MM.1S (cell line): Measurements from ENCODE around the gene GOLGA3.
"Not testable (repeated sequence)": the region's sequence is repeated elsewhere in the genome, so short reads cannot be mapped to it uniquely, and the experiment has no call there.

Experiments used
- DNase-seq: peaks from one replicate; pipeline ENCODE4 v3.0.0-alpha.2; 2015
- H2AFZ ChIP-seq: fragments of 300-600 bp; sonication (generic); 2 replicates; pipeline ENCODE4 v1.6.0; 2016; ENCODE audit warnings: antibody characterized with exemption, low read length
- H3F3A ChIP-seq: fragments of 300-600 bp; sonication (generic); 2 replicates; pipeline ENCODE4 v1.6.1; 2016; ENCODE audit warnings: mild to moderate bottlenecking, antibody characterized with exemption, low read length, moderate library complexity, mixed read lengths; ENCODE audit not compliant: insufficient read depth
- H3K27ac ChIP-seq: fragments of 300-600 bp; sonication (generic); 2 replicates; pipeline ENCODE4 v1.5.1; 2016; ENCODE audit warnings: mild to moderate bottlenecking, low read length
- H3K27me3 ChIP-seq: fragments of 300-600 bp; sonication (generic); replicated peaks from 2 replicates; pipeline ENCODE4 v1.6.0; 2016; ENCODE audit warnings: low read length; ENCODE audit not compliant: insufficient read depth
- H3K36me3 ChIP-seq: fragments of 300-600 bp; sonication (generic); replicated peaks from 2 replicates; pipeline ENCODE4 v1.6.1; 2016; ENCODE audit warnings: mild to moderate bottlenecking, low read length, mixed read lengths; ENCODE audit not compliant: insufficient read depth
- H3K4me1 ChIP-seq: fragments of 300-600 bp; sonication (generic); 2 replicates; pipeline ENCODE4 v1.6.1; 2016; ENCODE audit warnings: low read length, mixed read lengths
- H3K4me2 ChIP-seq: fragments of 300-600 bp; sonication (generic); 2 replicates; pipeline ENCODE4 v1.6.0; 2016; ENCODE audit warnings: low read depth, low read length
- H3K4me3 ChIP-seq: fragments of 300-600 bp; sonication (generic); 2 replicates; pipeline ENCODE4 v1.5.1; 2016; ENCODE audit warnings: low read length, mixed read lengths
- H3K79me2 ChIP-seq: fragments of 300-600 bp; sonication (generic); 2 replicates; pipeline ENCODE4 v1.6.1; 2016; ENCODE audit warnings: mixed run types, low read length, mixed read lengths
- H3K9ac ChIP-seq: fragments of 300-600 bp; sonication (generic); 2 replicates; pipeline ENCODE4 v1.6.1; 2016; ENCODE audit warnings: low read length, mixed read lengths
- H3K9me2 ChIP-seq: fragments of 300-600 bp; sonication (generic); replicated peaks from 2 replicates; pipeline ENCODE4 v1.6.1; 2016; ENCODE audit warnings: mild to moderate bottlenecking, low read length, mixed read lengths; ENCODE audit not compliant: insufficient read depth
- H3K9me3 ChIP-seq: fragments of 300-600 bp; sonication (generic); replicated peaks from 2 replicates; pipeline ENCODE4 v1.6.1; 2016; ENCODE audit warnings: mild to moderate bottlenecking, low read length, mixed read lengths; ENCODE audit not compliant: insufficient read depth
- H4K20me1 ChIP-seq: fragments of 300-600 bp; sonication (generic); 2 replicates; pipeline ENCODE4 v1.6.1; 2016; ENCODE audit warnings: mild to moderate bottlenecking, low read length, moderate library complexity, mixed read lengths; ENCODE audit not compliant: insufficient read depth
- CTCF ChIP-seq: fragments of 300-600 bp; sonication (generic); IDR thresholded peaks from 2 replicates; pipeline ENCODE4 v1.5.1; 2016; ENCODE audit warnings: antibody characterized with exemption, low read length, mixed read lengths
- EZH2 ChIP-seq: fragments of 300-600 bp; sonication (generic); optimal IDR thresholded peaks from 2 replicates; pipeline ENCODE3; 2017; ENCODE audit warnings: low read depth, mild to moderate bottlenecking, antibody characterized with exemption, low read length, mixed read lengths
- EZH2phosphoT487 ChIP-seq: fragments of 300-600 bp; sonication (generic); IDR thresholded peaks from 2 replicates; pipeline ENCODE4 v1.6.1; 2018; ENCODE audit warnings: antibody characterized with exemption, low read length

Gene GOLGA3

GRCh38 chr12:132866251-132866828, 37.7 kb upstream of the GOLGA3 start:
- Histone ChIP-seq H3K4me1 (no peaks in the 10 kb centered on the region), H3K27ac (no peak overlapping the region), H3K79me2 (no peaks in the 10 kb centered on the region), H2AFZ (no peak overlapping the region), H3K27me3 (no peaks in the 10 kb centered on the region), H3K9ac (no peak overlapping the region), H3K4me3 (no peak overlapping the region), H4K20me1 (no peaks in the 10 kb centered on the region), H3K9me2 (no peaks in the 10 kb centered on the region), H3K9me3 (no peaks in the 10 kb centered on the region), H3K36me3 (no peaks in the 10 kb centered on the region), H3F3A (no peaks in the 10 kb centered on the region), H3K4me2 (no peak overlapping the region)
- no peak for DNase-seq
- no peak for TF ChIP-seq EZH2
- no peak for TF ChIP-seq CTCF
- no peak for TF ChIP-seq EZH2phosphoT487

- H3K4me2 ChIP-seq, result no peak overlapping the region
- H3K27me3 ChIP-seq, result no peaks in the 10 kb centered on the region
- H3K9me2 ChIP-seq, result no peaks in the 10 kb centered on the region
- DNase-seq, result no peak
- no peak overlapping the region for H3K27ac ChIP-seq
- no peak overlapping the region for H2AFZ ChIP-seq
- no peaks in the 10 kb centered on the region for H3K36me3 ChIP-seq
- TF ChIP-seq EZH2, result no peak
- TF ChIP-seq EZH2phosphoT487, result no peak
- H3K9me3 ChIP-seq, result no peaks in the 10 kb centered on the region
- H3K9ac ChIP-seq, result no peak overlapping the region
- H3K4me1 ChIP-seq, result no peaks in the 10 kb centered on the region
- no peaks in the 10 kb centered on the region for H4K20me1 ChIP-seq
- no peaks in the 10 kb centered on the region for H3F3A ChIP-seq
- H3K4me3 ChIP-seq, result no peak overlapping the region
- H3K79me2 ChIP-seq, result no peaks in the 10 kb centered on the region
Measured at GRCh38 chr12:132861558-132861957, 32.9 kb upstream of the GOLGA3 start.

GRCh38 chr12:132858718-132859266, 30.1 kb upstream of the GOLGA3 start:
- Histone ChIP-seq H4K20me1 (no peaks in the 10 kb centered on the region), H2AFZ (no peak overlapping the region), H3K27me3 (no peaks in the 10 kb centered on the region), H3K4me2 (no peak overlapping the region), H3K79me2 (no peaks in the 10 kb centered on the region), H3K27ac (no peak overlapping the region), H3F3A (no peaks in the 10 kb centered on the region), H3K9me2 (no peaks in the 10 kb centered on the region), H3K9me3 (no peaks in the 10 kb centered on the region), H3K4me3 (no peak overlapping the region), H3K4me1 (no peaks in the 10 kb centered on the region), H3K9ac (no peak overlapping the region), H3K36me3 (no peaks in the 10 kb centered on the region)
- DNase-seq, result no peak
- no peak for TF ChIP-seq CTCF
- TF ChIP-seq EZH2phosphoT487, result no peak
- no peak for TF ChIP-seq EZH2

- not testable (repeated sequence) for H3K4me3 ChIP-seq, H3K4me2 ChIP-seq, H3K79me2 ChIP-seq, H3K9me2 ChIP-seq, DNase-seq, H2AFZ ChIP-seq, H3K36me3 ChIP-seq, H3K9ac ChIP-seq, H3F3A ChIP-seq, H3K27ac ChIP-seq, H3K4me1 ChIP-seq, H3K9me3 ChIP-seq, H4K20me1 ChIP-seq, H3K27me3 ChIP-seq
Measured at GRCh38 chr12:132857019-132857418, 28.4 kb upstream of the GOLGA3 start.
